Ammon's horn (tissue), 1 donor: ENCODE measurements around the gene SIVA1.

ENCODE experiments used
- DNase-seq: peaks from one replicate; pipeline ENCODE4 v3.0.0-alpha.2; 2016; ENCODE audit warnings: low spot score

Gene SIVA1

GRCh38 chr14:104784846-104785707 lies 32.1 kb downstream of the SIVA1 start:
- no peak for DNase-seq

GRCh38 chr14:104785708-104786080 lies 32.7 kb downstream of the SIVA1 start:
- no peak for DNase-seq

- no peak for DNase-seq
Observed at GRCh38 chr14:104786091-104786586, 33.2 kb downstream of the SIVA1 start.

- no peak for DNase-seq
Observed at GRCh38 chr14:104786726-104787675, 34.1 kb downstream of the SIVA1 start.

DNA sequence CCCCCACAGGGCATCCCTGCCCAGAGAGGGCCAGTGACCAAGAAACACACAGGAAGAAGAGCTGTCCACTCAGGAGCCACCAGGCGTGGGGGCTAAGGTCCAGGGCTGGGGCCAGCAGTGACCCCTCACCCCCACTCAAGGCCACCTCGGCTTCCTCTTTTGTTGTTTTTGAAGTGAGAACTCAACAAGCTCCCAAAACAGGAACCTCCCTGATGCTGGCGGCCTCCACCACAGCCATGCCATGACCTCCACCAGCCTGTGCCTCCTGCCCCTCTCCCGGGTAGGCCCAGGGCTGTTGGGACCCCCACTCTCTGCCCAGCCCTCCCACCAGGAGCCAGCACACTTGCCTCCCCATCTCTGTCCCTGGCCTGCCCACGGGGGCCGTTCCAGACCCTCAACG lies 34.8 kb downstream of the SIVA1 start:
- DNase-seq: no peak

DNA sequence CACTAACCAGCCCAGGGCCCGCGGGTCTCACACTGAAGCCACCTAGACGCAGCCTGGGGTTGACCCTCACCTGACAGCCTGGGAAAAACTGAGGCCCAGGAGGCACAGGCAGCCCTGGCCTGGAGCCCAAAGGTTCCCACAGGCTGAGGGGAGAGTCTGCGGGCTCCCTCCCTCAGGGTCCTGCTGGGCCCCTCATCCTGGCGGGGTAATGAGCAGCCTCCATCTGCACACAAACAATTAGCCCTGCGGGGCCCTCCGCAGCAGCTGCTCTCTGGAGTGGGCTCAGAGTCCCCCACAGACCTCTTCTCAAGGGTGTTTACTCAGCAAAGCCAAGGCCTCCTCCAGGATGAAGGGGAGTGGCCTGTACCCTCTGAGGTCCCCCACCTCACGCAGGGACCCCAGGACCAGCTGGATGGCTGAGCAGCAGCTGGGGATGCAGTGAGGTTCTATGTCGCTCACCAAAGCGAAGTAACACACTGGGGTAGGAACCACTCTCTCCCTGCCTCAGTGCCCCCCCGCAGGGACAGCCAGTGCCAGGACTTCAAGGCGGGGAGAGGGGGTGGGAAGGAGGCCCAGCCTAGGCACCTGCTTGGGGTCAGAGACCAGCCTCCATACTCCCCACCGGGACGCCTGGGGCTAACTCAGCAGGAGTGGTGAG lies 35.3 kb downstream of the SIVA1 start:
- no peak for DNase-seq

GRCh38 chr14:104788873-104789663 lies 36.1 kb downstream of the SIVA1 start:
- no peak for DNase-seq

- DNase-seq: no peak
Observed at GRCh38 chr14:104789752-104790743, 37.1 kb downstream of the SIVA1 start.

- DNase-seq: no peak
Observed at GRCh38 chr14:104791425-104791824, 38.5 kb downstream of the SIVA1 start.

DNA sequence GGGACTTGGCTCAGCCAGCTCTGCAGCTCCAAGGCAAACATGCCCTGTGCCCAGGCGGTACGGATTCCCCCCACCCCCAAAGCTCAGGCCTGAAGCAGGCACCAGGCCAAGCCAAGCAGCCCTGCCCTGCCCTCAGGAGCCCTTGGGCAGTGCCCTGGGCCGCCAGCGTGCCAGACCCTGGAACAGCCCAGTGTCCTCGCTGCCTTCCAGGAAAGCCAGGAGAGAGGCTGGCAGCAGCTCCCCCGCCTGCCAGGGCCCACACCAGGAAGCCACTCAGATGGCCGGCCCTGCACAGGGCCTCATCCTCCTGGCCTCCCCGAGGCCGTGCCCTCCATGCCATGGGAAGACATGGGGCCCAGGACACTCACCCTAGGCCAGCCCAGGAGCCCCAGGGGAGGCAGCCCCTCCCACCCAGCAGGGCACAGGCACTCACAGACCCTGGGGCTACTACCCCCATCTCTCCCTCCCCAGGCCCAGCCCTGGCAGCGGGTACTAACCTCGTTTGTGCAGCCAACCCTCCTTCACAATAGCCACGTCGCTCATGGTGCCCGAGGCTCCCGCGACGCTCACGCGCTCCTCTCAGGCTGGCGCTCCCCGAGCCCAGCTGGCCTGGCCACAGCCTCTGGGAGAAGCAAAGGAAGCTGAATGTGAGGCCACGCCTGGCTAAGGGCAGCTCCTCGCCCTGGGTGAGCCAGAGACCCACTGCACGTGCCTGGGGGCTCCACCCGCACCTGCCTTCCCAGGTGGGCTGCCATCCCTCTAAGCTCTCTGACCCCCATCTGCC lies 39.3 kb downstream of the SIVA1 start:
- DNase-seq: no peak

GRCh38 chr14:104792945-104793702 lies 40.2 kb downstream of the SIVA1 start:
- DNase-seq: no peak

DNA sequence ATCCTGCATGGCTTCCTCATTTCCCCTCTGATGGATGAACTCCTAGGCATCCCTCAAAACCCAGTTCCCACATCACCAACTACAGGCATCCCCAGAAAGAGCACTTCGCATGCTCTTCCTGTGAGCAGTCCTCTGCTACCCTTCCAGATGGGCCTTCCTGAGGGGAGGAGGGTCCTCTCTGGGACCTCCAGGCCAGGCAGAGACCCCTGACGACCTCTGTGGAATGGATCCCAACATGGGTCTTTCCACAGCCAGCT lies 40.7 kb downstream of the SIVA1 start:
- DNase-seq: no peak

DNA sequence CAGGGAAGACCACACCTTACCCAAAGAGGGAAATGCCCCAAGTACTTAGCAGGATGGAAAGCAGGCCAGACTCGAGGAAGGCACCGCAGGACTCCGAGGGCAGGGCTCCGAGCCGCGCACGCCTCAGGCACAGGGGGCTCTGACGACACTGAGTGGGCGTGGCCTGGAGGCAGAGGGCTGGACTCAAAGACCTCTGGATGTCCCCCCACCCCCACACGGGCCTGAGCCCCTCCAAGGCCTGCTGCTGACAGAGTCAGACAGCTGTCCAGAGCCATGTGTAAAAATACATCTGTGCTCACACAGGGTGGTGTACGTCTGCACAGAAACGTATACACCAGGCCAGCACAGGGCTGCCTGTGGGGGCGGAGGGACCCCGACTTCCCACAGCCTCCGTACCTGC lies 41.2 kb downstream of the SIVA1 start:
- DNase-seq: no peak

- DNase-seq: no peak
Observed at GRCh38 chr14:104794631-104794992, 41.7 kb downstream of the SIVA1 start.

DNA sequence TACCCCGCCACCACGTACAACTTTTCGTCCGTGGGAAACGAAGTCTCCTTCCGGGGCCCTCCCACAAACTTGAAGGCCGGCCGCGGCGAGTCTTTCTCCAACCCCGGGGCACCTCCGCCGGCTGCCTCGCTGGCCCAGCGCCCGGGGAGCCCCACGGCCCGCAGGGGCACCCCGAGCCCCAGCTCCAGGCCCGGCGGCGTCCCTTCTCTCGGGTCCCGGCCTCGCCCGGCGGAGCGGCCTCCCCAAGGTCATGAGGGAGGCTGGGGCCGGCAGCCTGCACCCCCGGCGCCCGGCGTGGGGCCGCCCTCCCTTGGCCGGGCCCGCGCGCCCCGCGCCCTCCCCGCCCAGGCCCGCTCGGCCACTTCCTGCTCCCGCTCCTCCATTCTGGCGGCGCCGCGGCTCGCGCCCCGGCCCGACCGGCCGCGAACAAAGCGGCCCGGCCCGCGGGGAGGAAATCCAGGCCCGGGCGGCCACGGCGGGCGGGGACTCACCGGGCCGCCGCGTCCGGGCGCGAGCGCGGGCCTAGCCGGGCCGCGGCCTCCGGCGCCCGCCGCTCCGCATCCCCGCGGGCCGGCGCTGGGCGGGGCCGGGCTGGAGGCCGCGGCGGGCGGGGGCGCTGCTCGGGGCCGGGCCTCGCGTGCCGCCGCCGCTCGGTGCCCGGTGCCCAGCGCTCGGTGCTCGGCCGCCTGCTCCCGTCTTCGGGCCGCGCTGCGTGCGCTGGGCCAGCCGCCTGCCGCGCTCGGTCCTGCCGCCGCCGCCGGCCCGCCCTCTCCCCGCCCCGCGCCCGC lies 42.2 kb downstream of the SIVA1 start, which contains the start of gene AKT1:
TSS of gene AKT1 (minus strand) at position 756 of the 788 bp plus-strand sequence. CDS start 3,105 bp downstream, outside the sequence.
- DNase-seq: no peak

- no peak for DNase-seq
Observed at GRCh38 chr14:104795781-104796686, 43.1 kb downstream of the SIVA1 start.

DNA sequence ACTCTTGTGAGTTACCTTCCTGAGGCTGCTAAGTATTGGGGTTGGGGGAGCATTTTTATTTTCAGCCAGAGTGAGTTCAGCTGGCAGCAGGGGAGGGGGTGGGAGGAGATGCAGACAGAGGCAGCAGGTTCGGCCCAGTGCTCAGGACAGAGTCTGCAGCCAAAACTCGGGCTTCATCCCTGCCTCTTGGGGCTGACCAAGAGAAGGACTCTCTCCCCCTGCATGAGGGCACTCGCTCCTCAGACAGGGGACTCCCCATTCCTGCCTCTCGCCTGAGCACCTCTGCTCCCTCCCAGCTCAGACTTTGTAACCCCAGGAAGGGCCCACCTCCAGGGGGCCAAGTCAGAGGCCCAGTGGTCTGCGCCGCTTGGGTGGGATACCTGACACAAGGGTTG lies 43.7 kb downstream of the SIVA1 start:
- no peak for DNase-seq
